HepG2 (cell line): Measurements from ENCODE around the gene SP3. TPM values are rescaled to one million over a fixed set of nuclear protein-coding genes. Genes with fewer than 3 reads are reported as not detected.

Source experiments
- ATAC-seq: fragments of 200-7000 bp; cut with Tn5 transposase; 3 replicates; pipeline ENCODE4 v1.9.1; 2020; ENCODE audit warnings: mild to moderate bottlenecking, moderate library complexity
- BruUV-seq: library from RNA; stranded (reverse); fragments of 400-500 nt; replicated peaks from 2 replicates; lab custom pipeline; 2021; lab: Mats Ljungman, UMichigan
- CTCF ChIA-PET: fragments of 300-600 bp; formaldehyde crosslinking; extraction: SDS; loops from one replicate; lab custom pipeline; 2021; ENCODE audit warnings: low total read pairs, inconsistent platforms, low intra/inter-chr PET ratio; lab: Yijun Ruan, JAX
- POLR2A ChIA-PET: fragments of 350-600 bp; sonication (Branson Sonifier 250); formaldehyde crosslinking; loops from one replicate; lab custom pipeline; 2020; ENCODE audit warnings: antibody characterized with exemption, inconsistent platforms; lab: Yijun Ruan, JAX
- DNase-seq: peaks from one replicate; pipeline ENCODE4 v3.0.0-alpha.2; 2015; ENCODE audit warnings: low spot score
- FAIRE-seq: peaks from 3 replicates; lab custom pipeline; 2011; peaks lifted over from hg19 to GRCh38; lab: Jason Lieb, UNC
- H2AFZ ChIP-seq: one replicate; pipeline ENCODE4 v1.6.1; 2011; ENCODE audit warnings: low read length, inconsistent platforms
- H3K27ac ChIP-seq: fragments of 300-600 bp; 3 replicates; pipeline ENCODE4 v1.8.0; 2011; ENCODE audit warnings: mixed run types, mild to moderate bottlenecking, mixed read lengths, low read length, inconsistent platforms; ENCODE audit not compliant: insufficient read depth; ENCODE audit errors: extremely low read length
- H3K27me3 ChIP-seq, 2 experiments: fragments of 200-600 bp in 1 of 2; 2 replicates in 1 of 2; 3 replicates in 1 of 2; pipeline versions ENCODE4 v1.6.0 to v1.8.0; 2011; ENCODE audit warnings: low read length in 2 of 2, mild to moderate bottlenecking in 2 of 2, moderate library complexity in 2 of 2, inconsistent platforms in 1 of 2; ENCODE audit not compliant: insufficient read depth in 2 of 2, control insufficient read depth in 1 of 2
- H3K36me3 ChIP-seq, 2 experiments: fragments of 200-600 bp in 1 of 2; replicated peaks in 1 of 2; 2 replicates in 1 of 2; 3 replicates in 1 of 2; pipeline versions ENCODE4 v1.5.1 to v1.8.0; 2011; ENCODE audit warnings: low read length in 2 of 2, inconsistent platforms in 1 of 2; ENCODE audit not compliant: insufficient read depth in 2 of 2, control insufficient read depth in 1 of 2
- H3K4me1 ChIP-seq: 2 replicates; pipeline ENCODE4 v1.5.1; 2012; ENCODE audit warnings: low read length, inconsistent platforms; ENCODE audit not compliant: insufficient read depth
- H3K4me2 ChIP-seq: 2 replicates; pipeline ENCODE4 v1.6.0; 2011; ENCODE audit warnings: low read depth, low read length, inconsistent platforms
- H3K4me3 ChIP-seq, 3 experiments: fragments of 200-600 bp in 1 of 3; sonication (generic), shearing (Covaris generic) in 1 of 3; replicated peaks in 1 of 3; 2 replicates each; pipeline ENCODE4 v1.5.1; 2011 to 2016; ENCODE audit warnings: low read length in 3 of 3, inconsistent platforms in 2 of 3, low read depth in 2 of 3, mild to moderate bottlenecking in 2 of 3, control low read depth in 1 of 3, mixed read lengths in 1 of 3; ENCODE audit not compliant: insufficient read depth in 1 of 3
- H3K79me2 ChIP-seq: one replicate; pipeline ENCODE4 v1.6.1; 2011; ENCODE audit warnings: low read length, inconsistent platforms; ENCODE audit not compliant: insufficient read depth
- H3K9ac ChIP-seq: 2 replicates; pipeline ENCODE4 v1.6.0; 2011; ENCODE audit warnings: mild to moderate bottlenecking, low read depth, low read length, inconsistent platforms; ENCODE audit not compliant: insufficient read depth
- H3K9me3 ChIP-seq: 2 replicates; pipeline ENCODE4 v1.5.1; 2012; ENCODE audit warnings: mild to moderate bottlenecking, low read length
- H4K20me1 ChIP-seq: 2 replicates; pipeline ENCODE4 v1.6.0; 2011; ENCODE audit warnings: inconsistent platforms, mild to moderate bottlenecking, low read length, moderate library complexity; ENCODE audit not compliant: insufficient read depth
- ATF6 ChIP-seq: sonication (generic); formaldehyde crosslinking; conservative IDR thresholded peaks from 2 replicates; pipeline ENCODE4 v1.4.0; 2020; ENCODE audit warnings: missing genetic modification reagents
- CENPX ChIP-seq: sonication (generic); formaldehyde crosslinking; IDR thresholded peaks from 2 replicates; pipeline ENCODE4 v1.9.0; 2021; ENCODE audit warnings: mild to moderate bottlenecking, missing genetic modification reagents, moderate library complexity
- JUNB ChIP-seq: sonication (generic); formaldehyde crosslinking; IDR thresholded peaks from 2 replicates; pipeline ENCODE4 v1.8.0; 2022; ENCODE audit warnings: missing genetic modification reagents, mild to moderate bottlenecking, borderline replicate concordance
- MYC ChIP-seq: sonication (generic); formaldehyde crosslinking; IDR thresholded peaks from 2 replicates; pipeline ENCODE4 v1.9.0; 2021; ENCODE audit warnings: missing genetic modification reagents, borderline replicate concordance
- NONO ChIP-seq, 2 experiments: fragments of 450-650 bp in 1 of 2; sonication (generic) in 1 of 2; formaldehyde crosslinking in 1 of 2; IDR thresholded peaks in 1 of 2; conservative IDR thresholded peaks in 1 of 2; 2 replicates each; pipeline versions ENCODE4 v1.6.1 to v1.8.0; 2017 to 2022; ENCODE audit warnings: mild to moderate bottlenecking in 1 of 2, missing genetic modification reagents in 1 of 2, moderate library complexity in 1 of 2
- ZBTB7B ChIP-seq: sonication (generic); formaldehyde crosslinking; IDR thresholded peaks from 2 replicates; pipeline ENCODE4 v1.4.0; 2020; ENCODE audit warnings: missing genetic modification reagents
- ZNF484 ChIP-seq: sonication (generic); formaldehyde crosslinking; IDR thresholded peaks from 2 replicates; pipeline ENCODE4 v1.5.1; 2020; ENCODE audit warnings: mild to moderate bottlenecking, low read depth, missing genetic modification reagents, borderline replicate concordance
- WGBS: methylation state at CpG from one replicate; pipeline ENCODE4 v1.1.6; 2017; ENCODE audit warnings: low lambda C conversion rate; 5-methylcytosine and 5-hydroxymethylcytosine counted together
- in situ Hi-C: cut with HindIII; loops from 2 replicates; pipeline ENCODE4 v1.10.0; 2017; ENCODE audit warnings: low pct_unique_long_range_greater_than_20kb; ENCODE audit not compliant: extremely low pct_ligation_motif_present
- intact Hi-C: fragments of 100-400 bp; cut with micrococcal nuclease; formaldehyde crosslinking; loops from one replicate; pipeline ENCODE4 v1.10.0; 2022; ENCODE audit not compliant: unreplicated experiment
- polyA plus RNA-seq, 8 experiments: library from polyadenylated mRNA; depleted of rRNA in 3 of 8; stranded (reverse) in 7 of 8; unstranded in 1 of 8; fragments of >200 nt; fragmentation: Illumina TruSeq in 4 of 8; extraction: Trizol in 4 of 8; gene quantifications; 2 replicates each; pipeline versions ENCODE4 v1.2.1 to v1.2.3, GENCODE V29; 2011 to 2016; ENCODE audit warnings: low read depth in 4 of 8, missing spikeins in 1 of 8, mixed read lengths in 1 of 8; ENCODE audit not compliant: insufficient read depth in 1 of 8
- total RNA-seq, 5 experiments: library from RNA; depleted of rRNA; stranded (reverse); fragments of >200 nt; fragmentation: Illumina TruSeq; extraction: Trizol; gene quantifications; 2 replicates each; pipeline ENCODE4 v1.2.3, GENCODE V29; 2016; ENCODE audit warnings: low read depth in 1 of 5

The SP3 gene
- total and polyA plus RNA-seq, 2 of the 13 experiments (the other 11 are each of a cell fraction or from before 2014, with no cell fraction given), result 57.3 to 132 TPM

GRCh38 chr2:174002679-174003078 is 37.5 kb upstream of the SP3 start:
- H3K79me2 ChIP-seq, result no peaks in the 10 kb centered on the region
- no peak overlapping the region for H3K9ac ChIP-seq
- H3K4me3 ChIP-seq, result no peak overlapping the region
- peaks cover 31% of the 10 kb centered on the region for H3K4me1 ChIP-seq
- intact Hi-C loops (loop anchor here (1.0 to 5.0 kb wide), 3 partner anchors 40 to 600 kb away; no protein-coding TSS in a partner anchor), in situ Hi-C loops (loop anchor here (5.0 to 25.0 kb wide), 2 partner anchors 120 to 590 kb away; no protein-coding TSS in a partner anchor)
- H3K36me3 ChIP-seq, result no peaks in the 10 kb centered on the region
- no peaks in the 10 kb centered on the region for H3K9me3 ChIP-seq
- H4K20me1 ChIP-seq, result no peaks in the 10 kb centered on the region
- WGBS, result 87% methylated on average over 5 of the region's 5 CpGs
- no peak for ATAC-seq
- TF ChIP-seq ATF6 (CRISPR knock-in tag), result no peak
- TF ChIP-seq JUNB (CRISPR knock-in tag), result no peak
- no peak for TF ChIP-seq ZBTB7B
- TF ChIP-seq MYC (CRISPR knock-in tag), result no peak
- no peak for TF ChIP-seq NONO (IDR thresholded peaks at IDR 0.05)
- TF ChIP-seq NONO (CRISPR knock-in tag; conservative IDR thresholded peaks at IDR 0.05), result 0 out of 2 replicates have a peak, but pooled peaks have one; percentile 4
- no peak for TF ChIP-seq ZNF484 (CRISPR knock-in tag)
- TF ChIP-seq CENPX (CRISPR knock-in tag), result no peak
- no peak for FAIRE-seq
- no peak overlapping the region for H2AFZ ChIP-seq
- no peak overlapping the region for H3K4me2 ChIP-seq
- peaks cover 0 to 8% of the 10 kb centered on the region in 2 experiments; a peak in 1 of 5 replicates for H3K27me3 ChIP-seq
- ChIA-PET CTCF (interaction anchor here (2.7 kb wide), 1 partner anchor 118 kb away, joined by 25 read pairs; no protein-coding TSS in a partner anchor), POLR2A (no interaction called here)
- BruUV-seq, result no TSS peak
- no peak overlapping the region for H3K27ac ChIP-seq
- no peak for DNase-seq
